ENCODE measurements around the gene PNKD.

DNA sequence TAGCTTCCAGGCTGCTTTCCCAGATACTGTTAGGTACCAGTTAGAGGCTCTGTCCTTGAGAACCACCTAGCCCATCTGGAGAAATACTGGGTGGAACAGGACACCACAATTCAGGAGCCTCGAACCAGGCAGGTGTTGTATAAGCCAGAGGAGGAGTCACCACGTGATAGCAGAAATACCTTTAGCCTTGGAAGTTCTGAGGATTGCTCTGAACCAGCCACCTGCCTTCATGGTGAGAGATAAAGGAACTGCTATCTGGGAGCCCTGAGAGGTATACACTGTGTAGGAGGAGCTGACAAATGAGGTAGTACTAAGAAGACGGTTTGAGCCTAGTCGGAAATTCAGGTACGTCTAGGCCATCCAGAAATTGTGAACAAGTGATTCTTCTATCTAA is 17.1 kb upstream of the PNKD start:
- TF ChIP-seq, protein P1, sequence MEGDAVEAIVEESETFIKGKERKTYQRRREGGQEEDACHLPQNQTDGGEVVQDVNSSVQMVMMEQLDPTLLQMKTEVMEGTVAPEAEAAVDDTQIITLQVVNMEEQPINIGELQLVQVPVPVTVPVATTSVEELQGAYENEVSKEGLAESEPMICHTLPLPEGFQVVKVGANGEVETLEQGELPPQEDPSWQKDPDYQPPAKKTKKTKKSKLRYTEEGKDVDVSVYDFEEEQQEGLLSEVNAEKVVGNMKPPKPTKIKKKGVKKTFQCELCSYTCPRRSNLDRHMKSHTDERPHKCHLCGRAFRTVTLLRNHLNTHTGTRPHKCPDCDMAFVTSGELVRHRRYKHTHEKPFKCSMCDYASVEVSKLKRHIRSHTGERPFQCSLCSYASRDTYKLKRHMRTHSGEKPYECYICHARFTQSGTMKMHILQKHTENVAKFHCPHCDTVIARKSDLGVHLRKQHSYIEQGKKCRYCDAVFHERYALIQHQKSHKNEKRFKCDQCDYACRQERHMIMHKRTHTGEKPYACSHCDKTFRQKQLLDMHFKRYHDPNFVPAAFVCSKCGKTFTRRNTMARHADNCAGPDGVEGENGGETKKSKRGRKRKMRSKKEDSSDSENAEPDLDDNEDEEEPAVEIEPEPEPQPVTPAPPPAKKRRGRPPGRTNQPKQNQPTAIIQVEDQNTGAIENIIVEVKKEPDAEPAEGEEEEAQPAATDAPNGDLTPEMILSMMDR (IDR thresholded peaks at IDR 0.05), result no peak
- TF ChIP-seq, protein P2, sequence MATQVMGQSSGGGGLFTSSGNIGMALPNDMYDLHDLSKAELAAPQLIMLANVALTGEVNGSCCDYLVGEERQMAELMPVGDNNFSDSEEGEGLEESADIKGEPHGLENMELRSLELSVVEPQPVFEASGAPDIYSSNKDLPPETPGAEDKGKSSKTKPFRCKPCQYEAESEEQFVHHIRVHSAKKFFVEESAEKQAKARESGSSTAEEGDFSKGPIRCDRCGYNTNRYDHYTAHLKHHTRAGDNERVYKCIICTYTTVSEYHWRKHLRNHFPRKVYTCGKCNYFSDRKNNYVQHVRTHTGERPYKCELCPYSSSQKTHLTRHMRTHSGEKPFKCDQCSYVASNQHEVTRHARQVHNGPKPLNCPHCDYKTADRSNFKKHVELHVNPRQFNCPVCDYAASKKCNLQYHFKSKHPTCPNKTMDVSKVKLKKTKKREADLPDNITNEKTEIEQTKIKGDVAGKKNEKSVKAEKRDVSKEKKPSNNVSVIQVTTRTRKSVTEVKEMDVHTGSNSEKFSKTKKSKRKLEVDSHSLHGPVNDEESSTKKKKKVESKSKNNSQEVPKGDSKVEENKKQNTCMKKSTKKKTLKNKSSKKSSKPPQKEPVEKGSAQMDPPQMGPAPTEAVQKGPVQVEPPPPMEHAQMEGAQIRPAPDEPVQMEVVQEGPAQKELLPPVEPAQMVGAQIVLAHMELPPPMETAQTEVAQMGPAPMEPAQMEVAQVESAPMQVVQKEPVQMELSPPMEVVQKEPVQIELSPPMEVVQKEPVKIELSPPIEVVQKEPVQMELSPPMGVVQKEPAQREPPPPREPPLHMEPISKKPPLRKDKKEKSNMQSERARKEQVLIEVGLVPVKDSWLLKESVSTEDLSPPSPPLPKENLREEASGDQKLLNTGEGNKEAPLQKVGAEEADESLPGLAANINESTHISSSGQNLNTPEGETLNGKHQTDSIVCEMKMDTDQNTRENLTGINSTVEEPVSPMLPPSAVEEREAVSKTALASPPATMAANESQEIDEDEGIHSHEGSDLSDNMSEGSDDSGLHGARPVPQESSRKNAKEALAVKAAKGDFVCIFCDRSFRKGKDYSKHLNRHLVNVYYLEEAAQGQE (IDR thresholded peaks at IDR 0.05), result no peak
- no peak for TF ChIP-seq POLR2A (IDR thresholded peaks at IDR 0.05; ENCODE audit: low read length)
- TF ChIP-seq RFX5 (IDR thresholded peaks at IDR 0.05), result no peak
- no peak for TF ChIP-seq CHD2 (IDR thresholded peaks at IDR 0.05; ENCODE audit: low read length, partially characterized antibody)
- no peak for TF ChIP-seq SMC3 (IDR thresholded peaks at IDR 0.05)
- no peak for TF ChIP-seq POLR2AphosphoS2 (conservative IDR thresholded peaks at IDR 0.05; ENCODE audit: low read length)
- TF ChIP-seq EP300 (IDR thresholded peaks at IDR 0.05), result no peak
- TF ChIP-seq MAFK (IDR thresholded peaks at IDR 0.05; ENCODE audit: partially characterized antibody), result no peak
- no peak for TF ChIP-seq KDM1A (IDR thresholded peaks at IDR 0.05; ENCODE audit: low read depth)
- TF ChIP-seq JUN (IDR thresholded peaks at IDR 0.05), result no peak
- no peak for TF ChIP-seq BHLHE40 (IDR thresholded peaks at IDR 0.05; ENCODE audit: low read depth, low read length)
- no peak for TF ChIP-seq NFE2L2 (conservative IDR thresholded peaks at IDR 0.05; ENCODE audit: low read length)
